DND-41 (cell line): ENCODE results near the gene SERINC5.

Experiments used
- ATAC-seq: fragments of 200-7000 bp; cut with Tn5 transposase; 3 replicates; pipeline ENCODE4 v1.9.1; 2021; ENCODE audit warnings: low read depth; ENCODE audit not compliant: insufficient read depth
- DNase-seq: peaks from one replicate; pipeline ENCODE4 v3.0.0-alpha.2; 2020
- H2AFZ ChIP-seq: 2 replicates; pipeline ENCODE4 v1.6.0; 2012; ENCODE audit warnings: low read depth, low read length
- H3K27ac ChIP-seq: 2 replicates; pipeline ENCODE4 v1.5.1; 2012; ENCODE audit warnings: low read length, inconsistent platforms
- H3K27me3 ChIP-seq: fragments of 200-600 bp; sonication (generic); 2 replicates; pipeline ENCODE4 v1.6.0; 2012; ENCODE audit warnings: low read length, mild to moderate bottlenecking, inconsistent platforms; ENCODE audit not compliant: insufficient read depth, poor library complexity
- H3K36me3 ChIP-seq: 2 replicates; pipeline ENCODE4 v1.5.1; 2012; ENCODE audit warnings: low read length, inconsistent platforms; ENCODE audit not compliant: insufficient read depth
- H3K4me1 ChIP-seq: 2 replicates; pipeline ENCODE4 v1.5.1; 2012; ENCODE audit warnings: mild to moderate bottlenecking, low read length; ENCODE audit not compliant: insufficient read depth
- H3K4me2 ChIP-seq: 2 replicates; pipeline ENCODE4 v1.6.0; 2012; ENCODE audit warnings: mild to moderate bottlenecking, moderate library complexity, low read length, inconsistent platforms; ENCODE audit not compliant: insufficient read depth
- H3K4me3 ChIP-seq, 2 experiments: fragments of 200-600 bp in 1 of 2; shearing (Covaris generic) in 1 of 2; 2 replicates each; pipeline ENCODE4 v1.5.1; 2012 to 2016; ENCODE audit warnings: inconsistent platforms in 2 of 2, low read length in 2 of 2, mild to moderate bottlenecking in 2 of 2, low read depth in 1 of 2, moderate library complexity in 1 of 2
- H3K79me2 ChIP-seq: 2 replicates; pipeline ENCODE4 v1.6.0; 2012; ENCODE audit warnings: low read length, inconsistent platforms; ENCODE audit not compliant: insufficient read depth
- H3K9ac ChIP-seq: 2 replicates; pipeline ENCODE4 v1.6.0; 2012; ENCODE audit warnings: low read depth, mild to moderate bottlenecking, inconsistent platforms, low read length, moderate library complexity
- H3K9me3 ChIP-seq: 2 replicates; pipeline ENCODE4 v1.5.1; 2012; ENCODE audit warnings: low read length, moderate library complexity, mild to moderate bottlenecking, inconsistent platforms; ENCODE audit not compliant: insufficient read depth, severe bottlenecking
- H4K20me1 ChIP-seq: 2 replicates; pipeline ENCODE4 v1.6.0; 2012; ENCODE audit warnings: low read length; ENCODE audit not compliant: insufficient read depth
- CTCF ChIP-seq: IDR thresholded peaks from 2 replicates; pipeline ENCODE4 v1.5.1; 2012; ENCODE audit warnings: borderline replicate concordance, low read length, moderate library complexity, mild to moderate bottlenecking; ENCODE audit not compliant: poor library complexity, severe bottlenecking; ENCODE audit errors: extremely low read depth
- EZH2 ChIP-seq: IDR thresholded peaks from 3 replicates; pipeline ENCODE4 v1.6.1; 2012; ENCODE audit warnings: borderline replicate concordance, low read depth, mild to moderate bottlenecking, moderate library complexity, low read length, inconsistent platforms; ENCODE audit not compliant: severe bottlenecking

Gene SERINC5

DNA sequence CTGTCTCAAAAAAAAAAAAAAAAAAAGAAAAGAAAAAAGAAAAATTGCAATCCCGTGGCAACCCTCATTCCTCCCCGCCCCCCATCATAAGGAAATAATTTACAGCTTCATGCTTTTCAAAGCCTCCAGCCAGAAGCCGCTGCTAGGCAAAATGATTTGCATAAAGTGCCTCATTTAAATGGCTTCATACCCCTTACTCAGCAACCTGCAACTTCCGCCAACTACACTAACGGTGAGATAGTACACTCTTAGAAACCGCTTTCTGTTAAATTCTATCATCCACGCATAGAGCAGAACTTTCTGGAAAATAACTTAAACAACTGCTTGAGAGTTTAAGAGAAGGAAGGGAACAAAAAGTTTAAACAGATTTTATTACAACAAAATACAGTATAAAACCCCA, 17.8 kb downstream of the SERINC5 start:
- Histone ChIP-seq H2AFZ (no peak overlapping the region), H3K4me3 (no peak overlapping the region), H4K20me1 (peaks cover 23% of the 10 kb centered on the region), H3K9ac (no peak overlapping the region), H3K4me1 (peaks cover 38% of the 10 kb centered on the region), H3K4me2 (no peak overlapping the region), H3K27ac (peak overlapping the region; percentile 3; the same call in 1 of the 2 replicates), H3K9me3 (peaks cover 5% of the 10 kb centered on the region), H3K36me3 (peaks cover 16% of the 10 kb centered on the region), H3K27me3 (no peaks in the 10 kb centered on the region), H3K79me2 (peaks cover 97% of the 10 kb centered on the region)
- DNase-seq: no peak
- TF ChIP-seq EZH2 (no peak), CTCF (no peak)
- no peak for ATAC-seq

DNA sequence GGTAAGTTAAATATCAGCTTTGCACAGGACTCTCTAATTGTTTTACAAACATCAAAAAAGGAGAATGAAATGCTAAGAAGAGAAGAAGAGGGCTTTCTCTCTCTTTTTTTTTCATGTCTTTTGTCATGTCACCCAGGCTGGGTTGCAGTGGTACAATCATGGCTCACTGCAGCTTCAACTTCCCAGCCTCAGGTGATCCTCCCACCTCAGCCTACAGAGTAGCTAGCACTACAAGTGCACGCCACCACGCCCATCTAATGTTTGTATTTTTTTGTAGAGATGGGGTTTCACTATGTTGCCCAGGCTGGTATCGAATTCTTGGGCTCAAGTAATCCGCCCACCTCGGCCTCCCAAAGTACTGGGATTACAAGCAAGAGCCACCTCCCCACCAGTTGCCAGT, 18.6 kb downstream of the SERINC5 start:
- DNase-seq (no peak), ATAC-seq (no peak)
- H3K9ac ChIP-seq: no peak overlapping the region
- H3K79me2 ChIP-seq: peaks cover 98% of the 10 kb centered on the region
- no peak overlapping the region for H3K4me3 ChIP-seq
- TF ChIP-seq CTCF: no peak
- no peak for TF ChIP-seq EZH2
- no peak overlapping the region for H2AFZ ChIP-seq
- H3K27ac ChIP-seq: 0 out of 2 replicates have a peak overlapping the region, but pooled peaks have one; percentile 13
- H3K36me3 ChIP-seq: peaks cover 10% of the 10 kb centered on the region
- H3K9me3 ChIP-seq: no peaks in the 10 kb centered on the region
- H3K4me1 ChIP-seq: peaks cover 38% of the 10 kb centered on the region
- H3K27me3 ChIP-seq: no peaks in the 10 kb centered on the region
- H4K20me1 ChIP-seq: peaks cover 23% of the 10 kb centered on the region
- no peak overlapping the region for H3K4me2 ChIP-seq

- peaks cover 9% of the 10 kb centered on the region for H3K4me1 ChIP-seq
- TF ChIP-seq EZH2: no peak
- no peak for TF ChIP-seq CTCF
- H2AFZ ChIP-seq: no peak overlapping the region
- peaks cover 25% of the 10 kb centered on the region for H4K20me1 ChIP-seq
- H3K36me3 ChIP-seq: no peaks in the 10 kb centered on the region
- H3K9me3 ChIP-seq: no peaks in the 10 kb centered on the region
- peak overlapping the region; percentile 35; the same call in 1 of the 2 replicates for H3K27ac ChIP-seq
- ATAC-seq: no peak
- H3K9ac ChIP-seq: no peak overlapping the region
- H3K79me2 ChIP-seq: peaks cover 97% of the 10 kb centered on the region
- no peak overlapping the region for H3K4me3 ChIP-seq
- no peak for DNase-seq
- H3K4me2 ChIP-seq: no peak overlapping the region
- H3K27me3 ChIP-seq: no peaks in the 10 kb centered on the region
Measured at GRCh38 chr5:80234116-80234948, 21.5 kb downstream of the SERINC5 start.
